Common myeloid progenitor, CD34-positive (primary cell): Measurements from ENCODE around the gene ANKRD17.

Source experiments
- CTCF ChIA-PET: fragments of 350-600 bp; sonication (Branson Sonifier 250); formaldehyde crosslinking; loops from one replicate; lab custom pipeline; 2021; ENCODE audit warnings: antibody characterized with exemption; lab: Charles Lee
- POLR2A ChIA-PET: fragments of 350-600 bp; sonication (Branson Sonifier 250); formaldehyde crosslinking; loops from one replicate; lab custom pipeline; 2021; ENCODE audit warnings: antibody characterized with exemption; lab: Charles Lee
- DNase-seq, 3 donors: peaks; one replicate each; pipeline versions ENCODE4 v3.0.0 to v3.0.0-alpha.2; 2013
- H3K27ac ChIP-seq, 2 experiments: 1 replicate in 1 of 2; 2 replicates in 1 of 2; pipeline ENCODE4 v1.7.0; 2013; ENCODE audit warnings: inconsistent platforms in 2 of 2, low read length in 2 of 2, mild to moderate bottlenecking in 2 of 2, low read depth in 1 of 2, moderate library complexity in 1 of 2; ENCODE audit not compliant: severe bottlenecking in 2 of 2, insufficient read depth in 1 of 2, poor library complexity in 1 of 2
- H3K27me3 ChIP-seq, 5 experiments: replicated peaks in 2 of 5; 1 replicate in 3 of 5; 2 replicates in 2 of 5; pipeline versions ENCODE4 v1.6.1 to v1.7.0; 2013; ENCODE audit warnings: low read length in 4 of 5, mild to moderate bottlenecking in 2 of 5, moderate library complexity in 2 of 5, inconsistent platforms in 1 of 5; ENCODE audit not compliant: insufficient read depth in 5 of 5, control insufficient read depth in 4 of 5
- H3K36me3 ChIP-seq, 4 experiments: 1 replicate in 2 of 4; 2 replicates in 2 of 4; pipeline versions ENCODE4 v1.6.1 to v1.7.0; 2013; ENCODE audit warnings: low read length in 3 of 4, control low read depth in 1 of 4, mild to moderate bottlenecking in 1 of 4; ENCODE audit not compliant: control insufficient read depth in 4 of 4, insufficient read depth in 4 of 4
- H3K4me1 ChIP-seq, 4 experiments: 1 replicate in 3 of 4; 2 replicates in 1 of 4; pipeline versions ENCODE4 v1.6.1 to v1.7.1; 2013; ENCODE audit warnings: low read length in 3 of 4, mild to moderate bottlenecking in 3 of 4, control low read depth in 1 of 4, inconsistent platforms in 1 of 4, moderate library complexity in 1 of 4; ENCODE audit not compliant: control insufficient read depth in 4 of 4, insufficient read depth in 4 of 4; ENCODE audit errors: control extremely low read depth in 1 of 4
- H3K4me3 ChIP-seq, 7 experiments: 1 replicate in 4 of 7; 2 replicates in 3 of 7; pipeline versions ENCODE4 v1.5.1 to v1.7.0; 2013; ENCODE audit warnings: mild to moderate bottlenecking in 7 of 7, low read length in 6 of 7, moderate library complexity in 6 of 7, inconsistent platforms in 2 of 7, low read depth in 2 of 7, control low read depth in 1 of 7; ENCODE audit not compliant: insufficient read depth in 4 of 7, control insufficient read depth in 1 of 7; ENCODE audit errors: extremely low read depth in 1 of 7
- H3K9me3 ChIP-seq, 5 experiments: 1 replicate in 4 of 5; 2 replicates in 1 of 5; pipeline versions ENCODE4 v1.6.1 to v1.7.1; 2013; ENCODE audit warnings: low read length in 4 of 5, mild to moderate bottlenecking in 2 of 5, inconsistent platforms in 1 of 5, low read depth in 1 of 5, moderate library complexity in 1 of 5; ENCODE audit not compliant: control insufficient read depth in 4 of 5, insufficient read depth in 2 of 5; ENCODE audit errors: control extremely low read depth in 1 of 5
- WGBS: methylation state at CpG from one replicate; pipeline ENCODE4 v1.1.5; 2013; ENCODE audit not compliant: insufficient coverage; 5-methylcytosine and 5-hydroxymethylcytosine counted together

ANKRD17 gene

GRCh38 chr4:73070074-73070390, 188.6 kb downstream of the ANKRD17 start:
- H3K27ac ChIP-seq = peak overlapping the region; percentile 89 to 96
- 6% methylated on average over 8 of the region's 9 CpGs for WGBS
- no peaks in the 10 kb centered on the region for H3K9me3 ChIP-seq
- ChIA-PET CTCF (interaction anchor here (1.0 to 3.3 kb wide), 3 partner anchors 10 to 189 kb away, joined by 3 to 11 read pairs (median 10); partner anchors contain the start of gene ANKRD17), POLR2A (interaction anchor here (2.0 kb wide), 1 partner anchor 189 kb away, joined by 5 read pairs; the partner anchor contains the start of gene ANKRD17)
- peaks cover 11 to 36% (median 12%) of the 10 kb centered on the region in 4 experiments for H3K4me1 ChIP-seq
- no peak for DNase-seq
- H3K4me3 ChIP-seq = peak overlapping the region in 6 of 7 experiments; percentile 62 to 94 (median 84)
- H3K36me3 ChIP-seq = peaks cover 2 to 19% (median 11%) of the 10 kb centered on the region in 4 experiments
- no peaks in the 10 kb centered on the region for H3K27me3 ChIP-seq

GRCh38 chr4:73069338-73070073, 189.1 kb downstream of the ANKRD17 start, which contains the start of gene COX18:
Gene COX18, minus strand, starts transcription at chr4:73069716. Its CDS starts 67 bp downstream, at chr4:73069649.
- no peaks in the 10 kb centered on the region for H3K9me3 ChIP-seq
- ChIA-PET CTCF (interaction anchor here (1.0 to 3.3 kb wide), 4 partner anchors 10 to 189 kb away, joined by 3 to 11 read pairs (median 6); partner anchors contain the start of gene ANKRD17), POLR2A (interaction anchor here (2.0 kb wide), 1 partner anchor 189 kb away, joined by 5 read pairs; the partner anchor contains the start of gene ANKRD17)
- peaks cover 2 to 17% (median 11%) of the 10 kb centered on the region in 4 experiments for H3K36me3 ChIP-seq
- peak within 1 kb of the TSS; percentile 89 to 96 for H3K27ac ChIP-seq
- peak within 1 kb of the TSS; percentile 71 to 94 (median 85) for H3K4me3 ChIP-seq
- peaks cover 11 to 36% (median 12%) of the 10 kb centered on the region in 4 experiments for H3K4me1 ChIP-seq
- DNase-seq = peak; percentile 97 to 99 (median 98)
- 0% methylated on average over 58 of the region's 62 CpGs for WGBS
- H3K27me3 ChIP-seq = no peaks in the 10 kb centered on the region

GRCh38 chr4:73068491-73069337, 189.9 kb downstream of the ANKRD17 start:
- 0% methylated on average over 26 of the region's 27 CpGs for WGBS
- CTCF ChIA-PET = interaction anchor here (1.0 kb wide), 1 partner anchor 30 kb away, joined by 3 read pairs; no protein-coding TSS in a partner anchor
- Histone ChIP-seq H3K4me1 (peaks cover 11 to 36% (median 12%) of the 10 kb centered on the region in 4 experiments), H3K27me3 (no peaks in the 10 kb centered on the region), H3K4me3 (peak overlapping the region; percentile 71 to 94 (median 85)), H3K27ac (peak overlapping the region; percentile 89 to 96), H3K36me3 (peaks cover 2 to 20% (median 12%) of the 10 kb centered on the region in 4 experiments), H3K9me3 (no peaks in the 10 kb centered on the region)
- POLR2A ChIA-PET = interaction anchor here (0.6 kb wide), 1 partner anchor 16 kb away, joined by 3 read pairs; no protein-coding TSS in a partner anchor
- DNase-seq = peak; percentile 32 to 50 (median 49)

- Histone ChIP-seq H3K27ac (peak overlapping the region; percentile 89 to 96), H3K27me3 (no peaks in the 10 kb centered on the region), H3K4me3 (peak overlapping the region in 6 of 7 experiments; percentile 71 to 94 (median 88)), H3K4me1 (peaks cover 11 to 36% (median 12%) of the 10 kb centered on the region in 4 experiments), H3K9me3 (no peaks in the 10 kb centered on the region), H3K36me3 (peaks cover 2 to 23% (median 14%) of the 10 kb centered on the region in 4 experiments)
- ChIA-PET POLR2A (interaction anchor here (0.6 kb wide), 1 partner anchor 16 kb away, joined by 3 read pairs; no protein-coding TSS in a partner anchor), CTCF (interaction anchor here (1.1 kb wide), 1 partner anchor 767 kb away, joined by 3 read pairs; no protein-coding TSS in a partner anchor)
- WGBS = no CpG with 5 or more reads among the region's 4 CpGs
- DNase-seq = peak; percentile 5 to 51 (median 40)
Observed at GRCh38 chr4:73067971-73068394, 190.6 kb downstream of the ANKRD17 start.

- ChIA-PET POLR2A (no interaction called here), CTCF (interaction anchor here (1.1 kb wide), 1 partner anchor 765 kb away, joined by 3 read pairs; no protein-coding TSS in a partner anchor)
- Histone ChIP-seq H3K9me3 (no peaks in the 10 kb centered on the region), H3K4me1 (peaks cover 11 to 36% (median 12%) of the 10 kb centered on the region in 4 experiments), H3K27me3 (no peaks in the 10 kb centered on the region), H3K4me3 (no peak overlapping the region), H3K36me3 (peaks cover 2 to 27% (median 17%) of the 10 kb centered on the region in 4 experiments), H3K27ac (peak overlapping the region in 1 of 2 experiments; percentile 46)
- DNase-seq = peak in 2 of 3 donors; percentile 17
- WGBS = 100% methylated on average over 1 of the region's 2 CpGs
Observed at GRCh38 chr4:73066928-73067327, 191.7 kb downstream of the ANKRD17 start.

GRCh38 chr4:73066445-73066844, 192.2 kb downstream of the ANKRD17 start:
- 100% methylated on average over 1 of the region's 3 CpGs for WGBS
- CTCF ChIA-PET = no interaction called here
- peak in 2 of 3 donors; percentile 36 to 56 for DNase-seq
- Histone ChIP-seq H3K4me3 (no peak overlapping the region), H3K27me3 (no peaks in the 10 kb centered on the region), H3K4me1 (peaks cover 11 to 36% (median 12%) of the 10 kb centered on the region in 4 experiments), H3K9me3 (no peaks in the 10 kb centered on the region), H3K27ac (no peak overlapping the region), H3K36me3 (peaks cover 2 to 30% (median 16%) of the 10 kb centered on the region in 4 experiments)
- POLR2A ChIA-PET = no interaction called here
